Measurements from ENCODE around the gene MARCHF7.

DNA sequence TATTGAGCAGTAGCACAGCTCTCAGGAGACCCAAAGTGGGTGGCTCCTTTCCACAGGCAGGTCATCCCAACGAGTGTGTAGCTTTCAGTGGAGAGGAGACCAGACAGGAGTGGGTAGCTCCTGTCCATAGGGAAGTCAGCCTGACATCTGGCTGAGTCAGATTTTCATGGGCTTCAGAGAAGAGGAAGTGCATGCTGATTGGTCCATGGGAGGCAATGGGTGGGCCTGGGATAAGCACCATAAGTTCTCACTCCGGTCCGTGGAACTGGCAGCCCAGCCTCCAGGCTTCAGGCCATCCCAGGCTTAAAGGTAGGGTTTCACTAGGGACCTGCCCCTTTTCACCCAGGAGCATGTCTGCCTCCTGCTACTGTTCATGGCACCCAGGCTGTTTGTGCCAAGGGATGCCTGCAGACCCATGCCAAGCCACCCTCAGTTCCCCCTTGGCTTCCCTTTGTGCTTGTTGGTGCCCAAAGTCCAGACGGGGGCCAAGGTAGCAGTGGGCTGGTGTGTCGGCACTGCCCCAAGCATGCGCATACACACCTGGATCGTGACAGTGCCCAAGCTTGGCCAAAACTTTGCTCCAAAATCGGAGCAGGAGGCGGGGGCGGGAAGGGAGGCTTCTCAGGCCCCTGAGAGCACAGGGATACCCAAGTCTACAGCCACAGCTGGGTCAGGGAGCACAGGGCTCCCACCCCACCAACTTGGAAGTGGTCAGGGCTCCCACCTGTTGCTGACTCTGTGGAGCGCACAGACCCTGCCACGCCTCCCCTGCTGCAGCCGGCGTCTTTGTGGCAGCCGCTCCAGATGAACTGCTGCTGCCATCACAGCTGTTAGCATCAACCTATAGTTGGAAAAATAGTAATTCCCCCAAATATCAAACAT, 26.4 kb downstream of the MARCHF7 start:
- TF ChIP-seq, protein P1, sequence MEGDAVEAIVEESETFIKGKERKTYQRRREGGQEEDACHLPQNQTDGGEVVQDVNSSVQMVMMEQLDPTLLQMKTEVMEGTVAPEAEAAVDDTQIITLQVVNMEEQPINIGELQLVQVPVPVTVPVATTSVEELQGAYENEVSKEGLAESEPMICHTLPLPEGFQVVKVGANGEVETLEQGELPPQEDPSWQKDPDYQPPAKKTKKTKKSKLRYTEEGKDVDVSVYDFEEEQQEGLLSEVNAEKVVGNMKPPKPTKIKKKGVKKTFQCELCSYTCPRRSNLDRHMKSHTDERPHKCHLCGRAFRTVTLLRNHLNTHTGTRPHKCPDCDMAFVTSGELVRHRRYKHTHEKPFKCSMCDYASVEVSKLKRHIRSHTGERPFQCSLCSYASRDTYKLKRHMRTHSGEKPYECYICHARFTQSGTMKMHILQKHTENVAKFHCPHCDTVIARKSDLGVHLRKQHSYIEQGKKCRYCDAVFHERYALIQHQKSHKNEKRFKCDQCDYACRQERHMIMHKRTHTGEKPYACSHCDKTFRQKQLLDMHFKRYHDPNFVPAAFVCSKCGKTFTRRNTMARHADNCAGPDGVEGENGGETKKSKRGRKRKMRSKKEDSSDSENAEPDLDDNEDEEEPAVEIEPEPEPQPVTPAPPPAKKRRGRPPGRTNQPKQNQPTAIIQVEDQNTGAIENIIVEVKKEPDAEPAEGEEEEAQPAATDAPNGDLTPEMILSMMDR (conservative IDR thresholded peaks at IDR 0.05): no peak
- no peak for TF ChIP-seq EZH2 (IDR thresholded peaks at IDR 0.05; ENCODE audit: low read depth)

Measured in PC-9 (cell line).